HepG2 (cell line): ENCODE results near the gene PCDHA6. TPM values are rescaled to one million over a fixed set of nuclear protein-coding genes. Genes with fewer than 3 reads are reported as not detected.

Source experiments
- ATAC-seq: fragments of 200-7000 bp; cut with Tn5 transposase; 3 replicates; pipeline ENCODE4 v1.9.1; 2020; ENCODE audit warnings: mild to moderate bottlenecking, moderate library complexity
- BruUV-seq: library from RNA; stranded (reverse); fragments of 400-500 nt; replicated peaks from 2 replicates; lab custom pipeline; 2021; lab: Mats Ljungman, UMichigan
- CTCF ChIA-PET: fragments of 300-600 bp; formaldehyde crosslinking; extraction: SDS; loops from one replicate; lab custom pipeline; 2021; ENCODE audit warnings: low total read pairs, inconsistent platforms, low intra/inter-chr PET ratio; lab: Yijun Ruan, JAX
- POLR2A ChIA-PET: fragments of 350-600 bp; sonication (Branson Sonifier 250); formaldehyde crosslinking; loops from one replicate; lab custom pipeline; 2020; ENCODE audit warnings: antibody characterized with exemption, inconsistent platforms; lab: Yijun Ruan, JAX
- DNase-seq: peaks from one replicate; pipeline ENCODE4 v3.0.0-alpha.2; 2015; ENCODE audit warnings: low spot score
- FAIRE-seq: peaks from 3 replicates; lab custom pipeline; 2011; peaks lifted over from hg19 to GRCh38; lab: Jason Lieb, UNC
- H2AFZ ChIP-seq: one replicate; pipeline ENCODE4 v1.6.1; 2011; ENCODE audit warnings: low read length, inconsistent platforms
- H3K27ac ChIP-seq: fragments of 300-600 bp; 3 replicates; pipeline ENCODE4 v1.8.0; 2011; ENCODE audit warnings: mixed run types, mild to moderate bottlenecking, mixed read lengths, low read length, inconsistent platforms; ENCODE audit not compliant: insufficient read depth; ENCODE audit errors: extremely low read length
- H3K27me3 ChIP-seq, 2 experiments: fragments of 200-600 bp in 1 of 2; 2 replicates in 1 of 2; 3 replicates in 1 of 2; pipeline versions ENCODE4 v1.6.0 to v1.8.0; 2011; ENCODE audit warnings: low read length in 2 of 2, mild to moderate bottlenecking in 2 of 2, moderate library complexity in 2 of 2, inconsistent platforms in 1 of 2; ENCODE audit not compliant: insufficient read depth in 2 of 2, control insufficient read depth in 1 of 2
- H3K36me3 ChIP-seq, 2 experiments: fragments of 200-600 bp in 1 of 2; replicated peaks in 1 of 2; 2 replicates in 1 of 2; 3 replicates in 1 of 2; pipeline versions ENCODE4 v1.5.1 to v1.8.0; 2011; ENCODE audit warnings: low read length in 2 of 2, inconsistent platforms in 1 of 2; ENCODE audit not compliant: insufficient read depth in 2 of 2, control insufficient read depth in 1 of 2
- H3K4me1 ChIP-seq: 2 replicates; pipeline ENCODE4 v1.5.1; 2012; ENCODE audit warnings: low read length, inconsistent platforms; ENCODE audit not compliant: insufficient read depth
- H3K4me2 ChIP-seq: 2 replicates; pipeline ENCODE4 v1.6.0; 2011; ENCODE audit warnings: low read depth, low read length, inconsistent platforms
- H3K4me3 ChIP-seq, 3 experiments: fragments of 200-600 bp in 1 of 3; sonication (generic), shearing (Covaris generic) in 1 of 3; replicated peaks in 1 of 3; 2 replicates each; pipeline ENCODE4 v1.5.1; 2011 to 2016; ENCODE audit warnings: low read length in 3 of 3, inconsistent platforms in 2 of 3, low read depth in 2 of 3, mild to moderate bottlenecking in 2 of 3, control low read depth in 1 of 3, mixed read lengths in 1 of 3; ENCODE audit not compliant: insufficient read depth in 1 of 3
- H3K79me2 ChIP-seq: one replicate; pipeline ENCODE4 v1.6.1; 2011; ENCODE audit warnings: low read length, inconsistent platforms; ENCODE audit not compliant: insufficient read depth
- H3K9ac ChIP-seq: 2 replicates; pipeline ENCODE4 v1.6.0; 2011; ENCODE audit warnings: mild to moderate bottlenecking, low read depth, low read length, inconsistent platforms; ENCODE audit not compliant: insufficient read depth
- H3K9me3 ChIP-seq: 2 replicates; pipeline ENCODE4 v1.5.1; 2012; ENCODE audit warnings: mild to moderate bottlenecking, low read length
- H4K20me1 ChIP-seq: 2 replicates; pipeline ENCODE4 v1.6.0; 2011; ENCODE audit warnings: inconsistent platforms, mild to moderate bottlenecking, low read length, moderate library complexity; ENCODE audit not compliant: insufficient read depth
- ATF2 ChIP-seq: sonication (generic); formaldehyde crosslinking; IDR thresholded peaks from 2 replicates; pipeline ENCODE4 v1.4.0; 2020; ENCODE audit warnings: missing genetic modification reagents
- FOXK1 ChIP-seq: sonication (generic); formaldehyde crosslinking; IDR thresholded peaks from 2 replicates; pipeline ENCODE4 v1.4.0; 2020; ENCODE audit warnings: low read depth, missing genetic modification reagents, borderline replicate concordance
- GPN1 ChIP-seq: sonication (generic); formaldehyde crosslinking; IDR thresholded peaks from 2 replicates; pipeline ENCODE4 v1.5.1; 2020; ENCODE audit warnings: missing genetic modification reagents, borderline replicate concordance
- MXD3 ChIP-seq: IDR thresholded peaks from 2 replicates; pipeline ENCODE4 v1.6.1; 2016; ENCODE audit warnings: mild to moderate bottlenecking, missing biosample characterization, missing genetic modification reagents
- MYNN ChIP-seq: sonication (generic); formaldehyde crosslinking; IDR thresholded peaks from 2 replicates; pipeline ENCODE4 v1.4.0; 2020; ENCODE audit warnings: mild to moderate bottlenecking, low read depth, missing genetic modification reagents
- SRSF4 ChIP-seq: fragments of 200-400 bp; formaldehyde crosslinking; IDR thresholded peaks from one replicate; pipeline ENCODE4 v1.6.1; 2018; ENCODE audit warnings: mild to moderate bottlenecking, low read depth, low read length, moderate library complexity; ENCODE audit not compliant: poor library complexity, severe bottlenecking
- TAF1 ChIP-seq: sonication (generic); formaldehyde crosslinking; IDR thresholded peaks from 2 replicates; pipeline ENCODE4 v1.4.0; 2020; ENCODE audit warnings: missing genetic modification reagents
- ZBTB1 ChIP-seq: sonication (generic); formaldehyde crosslinking; IDR thresholded peaks from 2 replicates; pipeline ENCODE4 v1.4.0; 2020; ENCODE audit warnings: missing genetic modification reagents, borderline replicate concordance
- ZFP62 ChIP-seq: sonication (generic); formaldehyde crosslinking; IDR thresholded peaks from 2 replicates; pipeline ENCODE4 v1.4.0; 2020; ENCODE audit warnings: missing genetic modification reagents
- ZNF205 ChIP-seq: IDR thresholded peaks from 2 replicates; pipeline ENCODE4 v1.6.1; 2018; ENCODE audit warnings: missing biosample characterization, missing genetic modification reagents
- ZNF567 ChIP-seq: sonication (generic); formaldehyde crosslinking; IDR thresholded peaks from 2 replicates; pipeline ENCODE4 v1.8.1; 2023; ENCODE audit warnings: mild to moderate bottlenecking, missing genetic modification reagents, borderline replicate concordance
- ZNF572 ChIP-seq: sonication (generic); formaldehyde crosslinking; IDR thresholded peaks from 2 replicates; pipeline ENCODE4 v1.5.1; 2020; ENCODE audit warnings: mild to moderate bottlenecking, missing genetic modification reagents
- ZSCAN9 ChIP-seq: IDR thresholded peaks from 2 replicates; pipeline ENCODE4 v1.6.1; 2016; ENCODE audit warnings: borderline replicate concordance
- WGBS: methylation state at CpG from one replicate; pipeline ENCODE4 v1.1.6; 2017; ENCODE audit warnings: low lambda C conversion rate; 5-methylcytosine and 5-hydroxymethylcytosine counted together
- in situ Hi-C: cut with HindIII; loops from 2 replicates; pipeline ENCODE4 v1.10.0; 2017; ENCODE audit warnings: low pct_unique_long_range_greater_than_20kb; ENCODE audit not compliant: extremely low pct_ligation_motif_present
- intact Hi-C: fragments of 100-400 bp; cut with micrococcal nuclease; formaldehyde crosslinking; loops from one replicate; pipeline ENCODE4 v1.10.0; 2022; ENCODE audit not compliant: unreplicated experiment
- polyA plus RNA-seq, 8 experiments: library from polyadenylated mRNA; depleted of rRNA in 3 of 8; stranded (reverse) in 7 of 8; unstranded in 1 of 8; fragments of >200 nt; fragmentation: Illumina TruSeq in 4 of 8; extraction: Trizol in 4 of 8; gene quantifications; 2 replicates each; pipeline versions ENCODE4 v1.2.1 to v1.2.3, GENCODE V29; 2011 to 2016; ENCODE audit warnings: low read depth in 4 of 8, missing spikeins in 1 of 8, mixed read lengths in 1 of 8; ENCODE audit not compliant: insufficient read depth in 1 of 8
- total RNA-seq, 5 experiments: library from RNA; depleted of rRNA; stranded (reverse); fragments of >200 nt; fragmentation: Illumina TruSeq; extraction: Trizol; gene quantifications; 2 replicates each; pipeline ENCODE4 v1.2.3, GENCODE V29; 2016; ENCODE audit warnings: low read depth in 1 of 5
- TF ChIP-seq, protein P1 (sequence below): IDR thresholded peaks from 2 replicates; pipeline ENCODE4 v1.4.0; 2020; ENCODE audit warnings: mild to moderate bottlenecking, missing genetic modification reagents
- TF ChIP-seq, protein P2 (sequence below): sonication (generic); formaldehyde crosslinking; IDR thresholded peaks from 2 replicates; pipeline ENCODE4 v1.4.0; 2020; ENCODE audit warnings: missing genetic modification reagents, mild to moderate bottlenecking, borderline replicate concordance

PCDHA6 gene
- total and polyA plus RNA-seq, 2 of the 13 experiments (the other 11 are each of a cell fraction or from before 2014, with no cell fraction given), result not detected

DNA sequence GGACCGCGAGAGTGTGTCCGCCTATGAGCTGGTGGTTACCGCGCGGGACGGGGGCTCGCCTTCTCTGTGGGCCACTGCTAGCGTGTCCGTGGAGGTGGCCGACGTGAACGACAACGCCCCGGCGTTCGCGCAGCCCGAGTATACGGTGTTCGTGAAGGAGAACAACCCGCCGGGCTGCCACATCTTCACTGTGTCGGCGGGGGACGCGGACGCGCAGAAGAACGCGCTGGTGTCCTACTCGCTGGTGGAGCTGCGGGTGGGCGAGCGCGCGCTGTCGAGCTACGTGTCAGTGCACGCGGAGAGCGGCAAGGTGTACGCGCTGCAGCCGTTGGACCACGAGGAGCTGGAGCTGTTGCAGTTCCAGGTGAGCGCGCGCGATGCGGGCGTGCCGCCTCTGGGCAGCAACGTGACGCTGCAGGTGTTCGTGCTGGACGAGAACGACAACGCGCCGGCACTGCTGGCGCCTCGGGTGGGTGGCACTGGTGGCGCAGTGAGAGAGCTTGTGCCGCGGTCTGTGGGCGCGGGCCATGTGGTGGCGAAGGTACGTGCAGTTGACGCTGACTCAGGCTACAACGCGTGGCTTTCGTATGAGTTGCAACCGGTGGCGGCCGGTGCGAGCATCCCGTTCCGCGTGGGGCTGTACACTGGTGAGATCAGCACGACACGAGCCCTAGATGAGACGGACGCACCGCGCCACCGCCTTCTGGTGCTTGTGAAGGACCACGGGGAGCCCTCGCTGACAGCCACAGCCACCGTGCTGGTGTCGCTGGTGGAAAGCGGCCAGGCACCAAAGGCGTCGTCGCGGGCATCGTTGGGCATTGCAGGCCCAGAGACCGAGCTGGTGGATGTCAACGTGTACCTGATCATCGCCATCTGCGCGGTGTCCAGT lies 8.1 kb downstream of the PCDHA6 start:
- CTCF ChIA-PET, result no interaction called here
- intact Hi-C loops (no loop called here), in situ Hi-C loops (no loop called here)
- no TSS peak for BruUV-seq
- no peaks in the 10 kb centered on the region for H3K27me3 ChIP-seq
- H3K9me3 ChIP-seq, result no peaks in the 10 kb centered on the region
- no peaks in the 10 kb centered on the region for H3K4me1 ChIP-seq
- ATAC-seq, result no peak
- no peak overlapping the region for H3K4me3 ChIP-seq
- no peaks in the 10 kb centered on the region for H3K79me2 ChIP-seq
- H3K27ac ChIP-seq, result no peak overlapping the region
- no peaks in the 10 kb centered on the region for H4K20me1 ChIP-seq
- POLR2A ChIA-PET, result no interaction called here
- no peak overlapping the region for H3K9ac ChIP-seq
- no peak for FAIRE-seq
- H3K36me3 ChIP-seq, result no peaks in the 10 kb centered on the region
- no peak overlapping the region for H3K4me2 ChIP-seq
- H2AFZ ChIP-seq, result no peak overlapping the region
- 90% methylated on average over 83 of the region's 103 CpGs for WGBS
- no peak for DNase-seq
- no peak for TF ChIP-seq TAF1
- TF ChIP-seq, protein P1, sequence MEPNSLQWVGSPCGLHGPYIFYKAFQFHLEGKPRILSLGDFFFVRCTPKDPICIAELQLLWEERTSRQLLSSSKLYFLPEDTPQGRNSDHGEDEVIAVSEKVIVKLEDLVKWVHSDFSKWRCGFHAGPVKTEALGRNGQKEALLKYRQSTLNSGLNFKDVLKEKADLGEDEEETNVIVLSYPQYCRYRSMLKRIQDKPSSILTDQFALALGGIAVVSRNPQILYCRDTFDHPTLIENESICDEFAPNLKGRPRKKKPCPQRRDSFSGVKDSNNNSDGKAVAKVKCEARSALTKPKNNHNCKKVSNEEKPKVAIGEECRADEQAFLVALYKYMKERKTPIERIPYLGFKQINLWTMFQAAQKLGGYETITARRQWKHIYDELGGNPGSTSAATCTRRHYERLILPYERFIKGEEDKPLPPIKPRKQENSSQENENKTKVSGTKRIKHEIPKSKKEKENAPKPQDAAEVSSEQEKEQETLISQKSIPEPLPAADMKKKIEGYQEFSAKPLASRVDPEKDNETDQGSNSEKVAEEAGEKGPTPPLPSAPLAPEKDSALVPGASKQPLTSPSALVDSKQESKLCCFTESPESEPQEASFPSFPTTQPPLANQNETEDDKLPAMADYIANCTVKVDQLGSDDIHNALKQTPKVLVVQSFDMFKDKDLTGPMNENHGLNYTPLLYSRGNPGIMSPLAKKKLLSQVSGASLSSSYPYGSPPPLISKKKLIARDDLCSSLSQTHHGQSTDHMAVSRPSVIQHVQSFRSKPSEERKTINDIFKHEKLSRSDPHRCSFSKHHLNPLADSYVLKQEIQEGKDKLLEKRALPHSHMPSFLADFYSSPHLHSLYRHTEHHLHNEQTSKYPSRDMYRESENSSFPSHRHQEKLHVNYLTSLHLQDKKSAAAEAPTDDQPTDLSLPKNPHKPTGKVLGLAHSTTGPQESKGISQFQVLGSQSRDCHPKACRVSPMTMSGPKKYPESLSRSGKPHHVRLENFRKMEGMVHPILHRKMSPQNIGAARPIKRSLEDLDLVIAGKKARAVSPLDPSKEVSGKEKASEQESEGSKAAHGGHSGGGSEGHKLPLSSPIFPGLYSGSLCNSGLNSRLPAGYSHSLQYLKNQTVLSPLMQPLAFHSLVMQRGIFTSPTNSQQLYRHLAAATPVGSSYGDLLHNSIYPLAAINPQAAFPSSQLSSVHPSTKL, result no peak
- TF ChIP-seq MYNN (CRISPR knock-in tag), result no peak
- TF ChIP-seq ZSCAN9 (CRISPR knock-in tag), result no peak
- no peak for TF ChIP-seq ZNF567
- TF ChIP-seq ZFP62, result no peak
- TF ChIP-seq ZNF205 (CRISPR knock-in tag), result no peak
- TF ChIP-seq, protein P2, sequence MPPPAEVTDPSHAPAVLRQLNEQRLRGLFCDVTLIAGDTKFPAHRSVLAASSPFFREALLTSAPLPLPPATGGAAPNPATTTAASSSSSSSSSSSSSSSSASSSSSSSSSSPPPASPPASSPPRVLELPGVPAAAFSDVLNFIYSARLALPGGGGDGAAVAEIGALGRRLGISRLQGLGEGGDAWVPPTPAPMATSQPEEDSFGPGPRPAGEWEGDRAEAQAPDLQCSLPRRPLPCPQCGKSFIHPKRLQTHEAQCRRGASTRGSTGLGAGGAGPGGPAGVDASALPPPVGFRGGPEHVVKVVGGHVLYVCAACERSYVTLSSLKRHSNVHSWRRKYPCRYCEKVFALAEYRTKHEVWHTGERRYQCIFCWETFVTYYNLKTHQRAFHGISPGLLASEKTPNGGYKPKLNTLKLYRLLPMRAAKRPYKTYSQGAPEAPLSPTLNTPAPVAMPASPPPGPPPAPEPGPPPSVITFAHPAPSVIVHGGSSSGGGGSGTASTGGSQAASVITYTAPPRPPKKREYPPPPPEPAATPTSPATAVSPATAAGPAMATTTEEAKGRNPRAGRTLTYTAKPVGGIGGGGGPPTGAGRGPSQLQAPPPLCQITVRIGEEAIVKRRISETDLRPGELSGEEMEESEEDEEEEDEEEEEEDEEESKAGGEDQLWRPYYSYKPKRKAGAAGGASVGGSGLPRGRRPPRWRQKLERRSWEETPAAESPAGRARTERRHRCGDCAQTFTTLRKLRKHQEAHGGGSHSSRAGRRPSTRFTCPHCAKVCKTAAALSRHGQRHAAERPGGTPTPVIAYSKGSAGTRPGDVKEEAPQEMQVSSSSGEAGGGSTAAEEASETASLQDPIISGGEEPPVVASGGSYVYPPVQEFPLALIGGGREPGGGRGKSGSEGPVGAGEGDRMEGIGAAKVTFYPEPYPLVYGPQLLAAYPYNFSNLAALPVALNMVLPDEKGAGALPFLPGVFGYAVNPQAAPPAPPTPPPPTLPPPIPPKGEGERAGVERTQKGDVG (CRISPR knock-in tag), result no peak
- no peak for TF ChIP-seq GPN1 (CRISPR knock-in tag)
- TF ChIP-seq ZBTB1 (CRISPR knock-in tag), result no peak
- no peak for TF ChIP-seq SRSF4
- no peak for TF ChIP-seq ATF2 (CRISPR knock-in tag)
- no peak for TF ChIP-seq FOXK1
- no peak for TF ChIP-seq ZNF572 (CRISPR knock-in tag)
- no peak for TF ChIP-seq MXD3 (CRISPR knock-in tag)
